GM12874 (cell line): Measurements from ENCODE around the gene NUP210L.

Experiments used
- TF ChIP-seq, protein P1 (sequence below): IDR thresholded peaks from 2 replicates; pipeline ENCODE4 v1.5.1; 2011; ENCODE audit warnings: low read depth, mild to moderate bottlenecking, control low read depth, low read length, moderate library complexity; ENCODE audit not compliant: insufficient read depth

Gene NUP210L

DNA sequence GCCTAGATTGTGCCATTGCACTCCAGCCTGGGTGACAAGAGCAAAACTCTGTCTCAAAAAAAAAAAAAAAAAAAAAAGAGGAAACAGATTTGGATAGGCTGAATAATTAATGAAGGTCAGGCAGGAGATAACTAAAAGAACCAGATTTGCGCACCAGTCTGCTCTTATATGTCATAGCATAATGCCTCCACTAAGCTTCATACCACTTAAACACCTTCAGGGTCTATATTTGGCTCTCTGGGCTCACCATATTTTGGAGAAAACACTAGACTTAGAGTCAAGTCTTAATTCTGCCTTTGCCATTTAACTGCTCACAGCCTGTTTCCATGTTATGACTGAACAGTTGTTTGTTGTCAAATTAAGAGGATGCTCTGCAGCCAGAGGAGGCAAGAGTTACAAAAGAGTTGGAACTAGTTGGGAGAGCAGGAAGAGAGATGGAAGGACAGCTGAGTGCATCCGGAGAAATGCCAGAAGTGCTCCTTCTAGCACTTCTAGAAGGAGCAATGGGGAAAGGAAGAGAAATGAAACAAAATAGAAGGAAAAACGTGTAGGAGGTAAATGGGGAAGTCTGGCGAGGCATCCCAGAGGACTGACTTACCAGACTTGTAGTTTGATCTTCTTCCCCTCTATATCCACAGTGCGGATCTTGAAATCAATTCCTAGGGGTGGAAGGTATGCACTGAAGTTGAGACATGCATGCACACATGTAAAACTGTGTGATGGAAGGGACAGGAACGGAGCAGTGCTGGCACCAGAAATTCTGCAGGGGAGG, 170.6 kb downstream of the NUP210L start:
- TF ChIP-seq, protein P1, sequence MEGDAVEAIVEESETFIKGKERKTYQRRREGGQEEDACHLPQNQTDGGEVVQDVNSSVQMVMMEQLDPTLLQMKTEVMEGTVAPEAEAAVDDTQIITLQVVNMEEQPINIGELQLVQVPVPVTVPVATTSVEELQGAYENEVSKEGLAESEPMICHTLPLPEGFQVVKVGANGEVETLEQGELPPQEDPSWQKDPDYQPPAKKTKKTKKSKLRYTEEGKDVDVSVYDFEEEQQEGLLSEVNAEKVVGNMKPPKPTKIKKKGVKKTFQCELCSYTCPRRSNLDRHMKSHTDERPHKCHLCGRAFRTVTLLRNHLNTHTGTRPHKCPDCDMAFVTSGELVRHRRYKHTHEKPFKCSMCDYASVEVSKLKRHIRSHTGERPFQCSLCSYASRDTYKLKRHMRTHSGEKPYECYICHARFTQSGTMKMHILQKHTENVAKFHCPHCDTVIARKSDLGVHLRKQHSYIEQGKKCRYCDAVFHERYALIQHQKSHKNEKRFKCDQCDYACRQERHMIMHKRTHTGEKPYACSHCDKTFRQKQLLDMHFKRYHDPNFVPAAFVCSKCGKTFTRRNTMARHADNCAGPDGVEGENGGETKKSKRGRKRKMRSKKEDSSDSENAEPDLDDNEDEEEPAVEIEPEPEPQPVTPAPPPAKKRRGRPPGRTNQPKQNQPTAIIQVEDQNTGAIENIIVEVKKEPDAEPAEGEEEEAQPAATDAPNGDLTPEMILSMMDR, result no peak

DNA sequence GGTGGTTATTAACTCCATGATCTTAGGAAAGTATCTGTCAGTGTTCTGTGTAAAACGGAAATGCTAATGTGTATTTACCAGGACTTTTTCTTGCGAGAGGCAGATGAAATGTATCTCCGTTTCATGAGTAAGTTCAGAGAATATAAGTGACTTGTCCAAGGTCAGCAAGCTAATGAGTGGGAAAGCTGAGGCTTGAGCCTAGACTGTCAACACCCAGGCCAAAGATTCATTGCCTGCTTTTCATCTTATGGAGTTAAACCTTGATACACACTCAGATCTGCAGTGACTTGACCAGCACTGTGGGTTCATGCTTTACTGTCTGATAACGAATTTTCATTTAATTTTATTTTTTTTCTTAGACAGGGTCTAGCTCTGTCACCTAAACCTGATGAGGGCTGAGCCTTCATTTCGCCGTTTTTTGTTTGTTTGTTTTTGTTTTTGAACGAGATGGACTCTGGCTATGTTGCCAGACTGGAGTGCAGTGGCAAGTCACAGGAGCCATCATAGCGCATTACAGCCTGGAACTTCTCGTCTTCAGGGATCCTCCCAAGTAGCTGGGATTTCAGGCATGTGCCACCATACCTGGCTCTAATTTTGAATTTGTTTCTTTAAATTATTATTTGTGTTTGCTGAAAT, 176.5 kb downstream of the NUP210L start:
- TF ChIP-seq, protein P1, result no peak

DNA sequence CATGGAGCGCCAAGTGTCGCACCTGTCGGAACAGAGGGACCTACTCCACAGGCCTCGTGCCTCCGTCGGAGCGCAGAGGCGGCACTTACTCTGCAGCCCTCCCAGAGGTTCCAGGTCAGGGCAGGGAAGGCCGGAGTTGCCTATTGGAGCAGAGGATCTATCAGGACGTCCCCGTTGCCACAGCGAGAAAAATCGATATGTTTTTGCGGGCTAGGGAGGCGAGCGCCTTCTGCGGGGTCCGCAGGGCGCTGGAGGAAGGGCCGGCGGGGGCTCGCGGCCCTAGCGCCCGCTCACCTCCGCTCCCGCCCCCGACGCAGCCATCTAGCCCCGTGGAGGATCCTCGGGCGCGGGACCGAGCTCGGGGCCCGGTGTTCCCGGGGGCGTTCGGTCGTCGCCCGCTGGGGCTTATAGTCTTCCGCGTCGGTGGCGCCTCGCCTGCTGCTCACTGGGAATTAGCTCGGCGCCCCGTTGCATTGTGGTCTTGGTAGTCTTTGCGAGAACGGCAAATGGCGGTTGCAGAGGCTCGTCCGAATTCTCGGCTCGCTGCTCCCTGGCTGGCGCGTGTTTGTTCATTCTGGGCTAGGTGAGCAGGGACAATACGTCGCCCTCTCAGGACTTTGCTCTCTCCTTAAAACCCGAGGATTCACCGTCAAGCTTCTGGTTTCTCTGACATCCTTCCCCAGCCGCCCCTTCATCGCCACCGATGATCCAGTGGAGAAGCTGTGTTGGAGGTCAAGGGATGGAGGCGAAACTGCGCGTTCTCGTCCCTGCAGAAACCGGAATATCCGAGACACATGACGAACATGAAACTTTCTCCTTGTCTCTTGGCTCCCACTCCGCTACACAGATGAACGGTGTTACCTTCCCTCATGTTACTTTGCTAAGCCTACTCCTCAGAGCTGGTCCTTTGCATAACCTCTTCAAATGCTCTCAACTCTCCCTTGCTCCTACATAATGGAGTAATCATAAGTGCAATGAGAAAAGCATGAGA, 177.3 kb downstream of the NUP210L start, which contains the start of gene JTB:
Gene JTB, minus strand, starts transcription at position 425 of the 991 bp plus-strand sequence. Its CDS starts 422 bp downstream, at position 3.
- TF ChIP-seq, protein P1, result no peak

DNA sequence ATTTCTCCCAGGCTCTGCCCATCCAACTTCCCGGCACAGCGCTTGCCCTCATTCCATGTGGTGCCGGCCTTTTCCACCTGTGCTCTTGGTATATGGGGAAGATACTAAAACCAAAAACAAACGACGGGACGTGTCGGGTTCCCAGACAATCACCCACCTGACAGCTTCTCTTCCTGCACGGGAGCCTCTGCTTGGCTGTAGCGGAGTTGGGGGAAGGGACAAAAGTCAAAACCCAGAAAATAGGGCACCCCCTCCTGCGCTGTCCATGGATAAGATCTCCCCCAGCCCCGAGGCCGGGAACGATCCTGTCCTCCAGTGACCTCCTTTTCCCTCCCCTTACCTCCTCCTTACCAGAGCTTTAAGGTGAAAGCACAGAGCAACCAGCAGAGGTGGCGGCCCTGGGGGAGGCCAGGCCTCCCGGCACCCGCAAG, 178.0 kb downstream of the NUP210L start:
- TF ChIP-seq, protein P1, result no peak

DNA sequence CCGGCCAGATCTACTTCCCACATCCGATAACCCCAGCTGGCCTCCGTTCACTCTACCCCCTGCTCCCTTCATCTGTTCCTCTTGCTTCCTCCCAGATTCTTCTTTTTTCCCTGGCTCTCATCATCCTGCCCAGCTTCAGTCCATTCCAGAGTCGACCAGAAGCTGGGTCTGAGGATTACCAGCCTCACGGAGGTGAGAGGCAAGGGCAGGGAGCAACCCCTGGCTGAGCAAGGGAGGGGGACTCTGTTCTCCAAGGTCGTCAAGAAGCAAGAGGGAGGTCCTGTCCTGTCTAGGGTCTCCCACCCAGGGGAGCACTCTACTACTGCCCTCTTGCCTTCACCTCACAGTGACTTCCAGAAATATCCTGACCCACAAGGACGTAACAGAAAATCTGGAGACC, 181.3 kb downstream of the NUP210L start:
- TF ChIP-seq, protein P1, result no peak

DNA sequence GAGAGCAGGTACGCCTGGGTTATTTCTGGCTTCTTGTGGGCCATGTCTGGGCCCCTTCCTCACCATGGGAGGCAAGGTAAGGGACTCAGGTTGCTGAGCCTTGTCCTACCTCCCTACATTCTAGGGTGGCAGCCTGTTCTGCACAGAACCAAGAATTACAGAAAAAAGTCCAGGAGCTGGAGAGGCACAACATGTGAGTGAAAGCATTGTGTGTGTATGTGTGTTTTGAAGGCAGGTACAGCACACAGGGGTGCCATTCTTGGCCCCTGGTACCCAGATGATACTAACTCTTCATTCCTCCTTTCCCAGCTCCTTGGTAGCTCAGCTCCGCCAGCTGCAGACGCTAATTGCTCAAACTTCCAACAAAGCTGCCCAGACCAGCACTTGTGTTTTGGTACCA, 181.8 kb downstream of the NUP210L start:
- TF ChIP-seq, protein P1, result no peak

DNA sequence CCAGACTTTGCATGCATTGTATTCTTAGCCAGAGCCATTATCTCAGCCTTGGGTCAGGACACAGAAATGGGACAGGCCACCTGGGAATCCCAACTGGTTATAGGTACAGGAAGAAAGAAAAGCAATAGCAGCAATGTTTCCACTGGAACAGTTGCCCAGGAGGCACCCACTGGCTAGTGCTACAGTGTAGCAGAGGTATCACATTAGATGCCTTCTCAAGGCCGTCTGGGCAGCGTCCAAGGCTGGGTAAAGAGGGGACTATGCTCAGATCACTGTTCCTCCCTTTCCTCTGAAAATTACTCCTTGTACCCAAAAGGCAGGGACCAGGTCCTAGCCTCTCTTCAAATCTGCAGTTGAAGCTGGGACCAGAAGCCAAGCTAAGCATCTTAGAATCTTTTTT, 184.5 kb downstream of the NUP210L start:
- TF ChIP-seq, protein P1, result no peak
